Transverse colon (tissue), 4 donors: ENCODE data around the gene PDLIM7. TPM values are rescaled to one million over a fixed set of nuclear protein-coding genes. Genes with fewer than 3 reads are reported as not detected.
A peak's percentile ranks its signal among the peaks of the same experiment; 100 is the strongest.

Experiments used
- DNase-seq: peaks from one replicate; pipeline ENCODE4 v3.0.0-alpha.2; 2019
- H3K27ac ChIP-seq, 4 donors: fragments of 200-600 bp; sonication (generic); 2 replicates each; pipeline ENCODE4 v1.5.1; 2016 to 2018; ENCODE audit warnings: inconsistent platforms in 4 of 4
- H3K27me3 ChIP-seq: fragments of 200-600 bp; sonication (generic); 2 replicates; pipeline ENCODE4 v1.5.1; 2017; ENCODE audit warnings: inconsistent platforms
- H3K36me3 ChIP-seq, 4 donors: fragments of 200-600 bp; sonication (generic); 2 replicates each; pipeline ENCODE4 v1.5.1; 2017 to 2019; ENCODE audit warnings: inconsistent platforms in 4 of 4
- H3K4me1 ChIP-seq, 4 donors: fragments of 200-600 bp; sonication (generic); 2 replicates each; pipeline ENCODE4 v1.5.1; 2017 to 2020; ENCODE audit warnings: inconsistent platforms in 4 of 4
- H3K4me3 ChIP-seq, 4 donors: fragments of 200-600 bp; sonication (generic); 1 replicate in 1 of 4; 2 replicates in 3 of 4; pipeline versions ENCODE4 v1.5.1 to v1.6.1; 2017 to 2019; ENCODE audit warnings: inconsistent platforms in 4 of 4
- H3K9me3 ChIP-seq, 2 donors: fragments of 200-600 bp; sonication (generic); 2 replicates each; pipeline ENCODE4 v1.5.1; 2017 to 2019; ENCODE audit warnings: inconsistent platforms in 2 of 2
- CTCF ChIP-seq, 5 experiments: fragments of 200-600 bp in 3 of 5; fragments of 450-650 bp in 2 of 5; sonication (generic) in 3 of 5; IDR thresholded peaks; 1 replicate in 2 of 5; 2 replicates in 3 of 5; pipeline ENCODE4 v1.5.1; 2016 to 2017; ENCODE audit warnings: antibody characterized with exemption in 5 of 5, inconsistent platforms in 3 of 5, mild to moderate bottlenecking in 2 of 5, moderate library complexity in 1 of 5
- EP300 ChIP-seq: sonication (generic); formaldehyde crosslinking; IDR thresholded peaks from one replicate; pipeline ENCODE4 v1.6.1; 2017; ENCODE audit warnings: antibody characterized with exemption, low read depth
- POLR2A ChIP-seq: fragments of 450-650 bp; IDR thresholded peaks from one replicate; pipeline ENCODE4 v1.6.1; 2016; ENCODE audit warnings: antibody characterized with exemption, mild to moderate bottlenecking, moderate library complexity
- POLR2AphosphoS5 ChIP-seq, 3 donors: sonication (generic); formaldehyde crosslinking; IDR thresholded peaks; one replicate each; pipeline ENCODE4 v1.6.1; 2016; ENCODE audit warnings: antibody characterized with exemption in 3 of 3
- WGBS, 2 donors: methylation state at CpG; one replicate each; pipeline ENCODE4 v1.1.5; 2018; ENCODE audit warnings: low coverage in 1 of 2; 5-methylcytosine and 5-hydroxymethylcytosine counted together
- in situ Hi-C, 4 donors: fragments of 200-750 bp; cut with MboI; loops; one replicate each; pipeline versions ENCODE4 v1.15.0 to v1.15.1; 2017; ENCODE audit warnings: low sequenced_read_pairs in 3 of 4, low pct_ligation_motif_present in 1 of 4, low pct_unique_long_range_greater_than_20kb in 1 of 4
- intact Hi-C: fragments of 100-400 bp; cut with DNase I; formaldehyde crosslinking; loops from one replicate; pipeline ENCODE4 v1.15.1; 2023; ENCODE audit warnings: low total_unique reads
- total RNA-seq, 4 donors: library from RNA; depleted of rRNA; stranded (reverse); fragments of >200 nt; gene quantifications; one replicate each; pipeline ENCODE4 v1.1.0, GENCODE V29; 2016

Gene PDLIM7
- total RNA-seq, 4 donors from 2014 or later, result 52.6 to 256 (median 78.6) TPM

- H3K4me3 ChIP-seq, result peak overlapping the region in 3 of 4 donors; percentile 54 to 80 (median 65)
- peaks cover 26 to 71% (median 46%) of the 10 kb centered on the region in 4 donors for H3K4me1 ChIP-seq
- H3K27me3 ChIP-seq, result peaks cover 10% of the 10 kb centered on the region
- H3K9me3 ChIP-seq, result no peaks in the 10 kb centered on the region
- intact Hi-C loops, result loop anchor here (2.0 kb wide), 2 partner anchors 39 to 69 kb away; partner anchors contain the start of gene GRK6
- peak; percentile 70 for DNase-seq
- 55% methylated on average over 14 of the region's 14 CpGs; no CpG with 5 or more reads in 1 of the 2 donors for WGBS, 2 donors
- TF ChIP-seq CTCF (IDR thresholded peaks at IDR 0.05) (no peak), POLR2A (peak; percentile 39), POLR2AphosphoS5 (IDR thresholded peaks at IDR 0.05) (peak in 2 of 3 donors; percentile 25 to 67)
- H3K36me3 ChIP-seq, result no peaks in the 10 kb centered on the region
- in situ Hi-C loops, result no loop called here
- H3K27ac ChIP-seq, result peak overlapping the region; percentile 91 to 96 (median 94)
Observed at GRCh38 chr5:177495243-177496060, 2.0 kb downstream of the PDLIM7 start.

- 56% methylated on average over 10 of the region's 11 CpGs; no CpG with 5 or more reads in 1 of the 2 donors for WGBS, 2 donors
- Histone ChIP-seq H3K4me3 (peak overlapping the region in 2 of 4 donors; percentile 65 to 80), H3K27ac (peak overlapping the region; percentile 91 to 96 (median 94)), H3K9me3 (no peaks in the 10 kb centered on the region), H3K4me1 (peaks cover 27 to 76% (median 50%) of the 10 kb centered on the region in 4 donors), H3K27me3 (peaks cover 10% of the 10 kb centered on the region), H3K36me3 (no peaks in the 10 kb centered on the region)
- DNase-seq, result peak; percentile 51
- intact Hi-C loops (no loop called here), in situ Hi-C loops (no loop called here)
- TF ChIP-seq CTCF (IDR thresholded peaks at IDR 0.05), result peak in 2 of 5 experiments; percentile 19 to 22
- TF ChIP-seq POLR2A, result no peak
- peak in 1 of 3 donors; percentile 27 for TF ChIP-seq POLR2AphosphoS5 (IDR thresholded peaks at IDR 0.05)
Observed at GRCh38 chr5:177494346-177495195, 2.8 kb downstream of the PDLIM7 start.

GRCh38 chr5:177493795-177494345, 3.5 kb downstream of the PDLIM7 start:
- H3K9me3 ChIP-seq, result no peaks in the 10 kb centered on the region
- peak overlapping the region; percentile 91 to 96 (median 94) for H3K27ac ChIP-seq
- no peak overlapping the region for H3K4me3 ChIP-seq
- no peak for TF ChIP-seq CTCF (IDR thresholded peaks at IDR 0.05)
- no peak for TF ChIP-seq POLR2AphosphoS5 (IDR thresholded peaks at IDR 0.05)
- no peak for TF ChIP-seq EP300
- TF ChIP-seq POLR2A, result no peak
- no peak for DNase-seq
- peaks cover 10% of the 10 kb centered on the region for H3K27me3 ChIP-seq
- 74 to 80% methylated on average over 2 to 5 of the region's 5 CpGs for WGBS, 2 donors
- intact Hi-C loops (no loop called here), in situ Hi-C loops (no loop called here)
- peaks cover 29 to 78% (median 57%) of the 10 kb centered on the region in 4 donors for H3K4me1 ChIP-seq
- no peaks in the 10 kb centered on the region for H3K36me3 ChIP-seq

GRCh38 chr5:177492841-177493240, 4.6 kb downstream of the PDLIM7 start:
- TF ChIP-seq CTCF (IDR thresholded peaks at IDR 0.05) (no peak), POLR2A (no peak)
- DNase-seq, result no peak
- intact Hi-C loops, result no loop called here
- WGBS, 2 donors, result 75% methylated on average over 7 of the region's 7 CpGs; no CpG with 5 or more reads in 1 of the 2 donors
- Histone ChIP-seq H3K27ac (peak overlapping the region; percentile 91 to 96 (median 94)), H3K9me3 (no peaks in the 10 kb centered on the region), H3K4me1 (peaks cover 25 to 70% (median 51%) of the 10 kb centered on the region in 4 donors), H3K36me3 (no peaks in the 10 kb centered on the region), H3K27me3 (no peaks in the 10 kb centered on the region), H3K4me3 (no peak overlapping the region)
- in situ Hi-C loops, result no loop called here
